AG10803 (cell line): ENCODE measurements around the gene FAT4.

ENCODE experiments used
- DNase-seq: peaks from one replicate; pipeline ENCODE4 v3.0.0; 2010; ENCODE audit warnings: low read depth
- H3K4me3 ChIP-seq: 2 replicates; pipeline ENCODE4 v1.5.1; 2011; ENCODE audit warnings: mild to moderate bottlenecking, low read length, control low read depth
- CTCF ChIP-seq: conservative IDR thresholded peaks from 2 replicates; pipeline ENCODE4 v1.5.1; 2011; ENCODE audit warnings: mild to moderate bottlenecking, low read length, control low read depth, inconsistent platforms

Gene FAT4

GRCh38 chr4:125353131-125353530 lies 38.4 kb downstream of the FAT4 start:
- H3K4me3 ChIP-seq: no peak overlapping the region
- no peak for TF ChIP-seq CTCF
- DNase-seq: no peak

GRCh38 chr4:125355791-125356190 lies 41.0 kb downstream of the FAT4 start:
- no peak for DNase-seq
- no peak for TF ChIP-seq CTCF
- no peak overlapping the region for H3K4me3 ChIP-seq

- no peak for DNase-seq
- TF ChIP-seq CTCF: no peak
- H3K4me3 ChIP-seq: no peak overlapping the region
These were observed 42.9 kb downstream of the FAT4 start for GRCh38 chr4:125357675-125358074.

GRCh38 chr4:125358453-125358852 lies 43.7 kb downstream of the FAT4 start:
- TF ChIP-seq CTCF: no peak

GRCh38 chr4:125359363-125359762 lies 44.6 kb downstream of the FAT4 start:
- DNase-seq: no peak
- TF ChIP-seq CTCF: no peak
- H3K4me3 ChIP-seq: no peak overlapping the region

More at GRCh38 chr4:125358453-125358852, 43.7 kb downstream of the FAT4 start:
- no peak for DNase-seq
- no peak overlapping the region for H3K4me3 ChIP-seq

- no peak for TF ChIP-seq CTCF
- DNase-seq: no peak
- no peak overlapping the region for H3K4me3 ChIP-seq
These were observed 45.3 kb downstream of the FAT4 start for GRCh38 chr4:125359960-125360634.

GRCh38 chr4:125360727-125361126 lies 46.0 kb downstream of the FAT4 start:
- DNase-seq: no peak
- no peak overlapping the region for H3K4me3 ChIP-seq
- no peak for TF ChIP-seq CTCF
